RKO (cell line): ENCODE measurements around the gene CROCC2.

Experiments
- DNase-seq: peaks from one replicate; pipeline ENCODE4 v3.0.0-alpha.2; 2016; ENCODE audit warnings: low spot score

CROCC2 gene

GRCh38 chr2:240906141-240906910, at the start of gene CROCC2:
CROCC2 (plus strand) TSS chr2:240906336; CDS start chr2:240906514, 178 bp downstream.
- DNase-seq = no peak

- no peak for DNase-seq
Observed at GRCh38 chr2:240857039-240858008, 48.8 kb upstream of the CROCC2 start.

- no peak for DNase-seq
Observed at GRCh38 chr2:240858321-240858720, 47.8 kb upstream of the CROCC2 start.

- no peak for DNase-seq
Observed at GRCh38 chr2:240858871-240859270, 47.3 kb upstream of the CROCC2 start.

- DNase-seq = no peak
Observed at GRCh38 chr2:240861547-240861946, 44.6 kb upstream of the CROCC2 start.

GRCh38 chr2:240864475-240864874, 41.7 kb upstream of the CROCC2 start:
- DNase-seq = no peak

- DNase-seq = no peak
Observed at GRCh38 chr2:240865391-240865790, 40.7 kb upstream of the CROCC2 start.

GRCh38 chr2:240868286-240869108, 37.6 kb upstream of the CROCC2 start, which contains the start of gene AGXT:
AGXT (plus strand) TSS chr2:240868824; CDS start chr2:240868866, 42 bp downstream.
- DNase-seq = no peak

GRCh38 chr2:240869109-240869955, 36.8 kb upstream of the CROCC2 start:
- no peak for DNase-seq

- no peak for DNase-seq
Observed at GRCh38 chr2:240869956-240870875, 35.9 kb upstream of the CROCC2 start.

GRCh38 chr2:240871071-240871958, 34.8 kb upstream of the CROCC2 start:
- no peak for DNase-seq

- no peak for DNase-seq
Observed at GRCh38 chr2:240872317-240873097, 33.6 kb upstream of the CROCC2 start.

- no peak for DNase-seq
Observed at GRCh38 chr2:240873098-240873788, 32.9 kb upstream of the CROCC2 start.

GRCh38 chr2:240873805-240874714, 32.1 kb upstream of the CROCC2 start:
- DNase-seq = no peak

GRCh38 chr2:240874715-240875227, 31.4 kb upstream of the CROCC2 start:
- DNase-seq = no peak
